Measurements from ENCODE around the gene NUDT4.
"Not testable (repeated sequence)": the region's sequence is repeated elsewhere in the genome, so short reads cannot be mapped to it uniquely, and the experiment has no call there.

The NUDT4 gene

GRCh38 chr12:93427779-93428564 is 50.2 kb downstream of the NUDT4 start:
- DNase-seq, result no peak

GRCh38 chr12:93429448-93429847 is 51.7 kb downstream of the NUDT4 start:
- DNase-seq, result no peak

- DNase-seq, result no peak
These were observed 52.1 kb downstream of the NUDT4 start for GRCh38 chr12:93429852-93430251.

- no peak for DNase-seq
These were observed 52.6 kb downstream of the NUDT4 start for GRCh38 chr12:93430280-93430679.

- not testable (repeated sequence) for DNase-seq
These were observed 54.3 kb downstream of the NUDT4 start for GRCh38 chr12:93432031-93432430.

GRCh38 chr12:93434256-93434865 is 56.6 kb downstream of the NUDT4 start:
- no peak for DNase-seq

GRCh38 chr12:93438266-93439050 is 60.7 kb downstream of the NUDT4 start:
- DNase-seq, result no peak

- no peak for DNase-seq
These were observed 62.5 kb downstream of the NUDT4 start for GRCh38 chr12:93440043-93440835.

GRCh38 chr12:93441081-93441616 is 63.4 kb downstream of the NUDT4 start:
- DNase-seq, result peak in 9 of 58 donors; percentile 19 to 60 (median 40)

GRCh38 chr12:93441617-93442410 is 64.1 kb downstream of the NUDT4 start, which contains the start of gene UBE2N:
Gene UBE2N, minus strand, starts transcription at chr12:93441947. Its CDS starts 63 bp downstream, at chr12:93441884.
- peak; percentile 87 to 99 (median 96) for DNase-seq

- DNase-seq, result peak in 1 of 58 donors; percentile 18
These were observed 65.0 kb downstream of the NUDT4 start for GRCh38 chr12:93442411-93443340.

- no peak for DNase-seq
These were observed 65.9 kb downstream of the NUDT4 start for GRCh38 chr12:93443576-93443975.

- peak in 1 of 58 donors; percentile 1 for DNase-seq
These were observed 70.0 kb downstream of the NUDT4 start for GRCh38 chr12:93447555-93448290.

GRCh38 chr12:93448796-93449195 is 71.1 kb downstream of the NUDT4 start:
- DNase-seq, result peak in 1 of 58 donors; percentile 6

GRCh38 chr12:93449277-93449676 is 71.6 kb downstream of the NUDT4 start:
- DNase-seq, result no peak

- DNase-seq, result no peak
These were observed 73.9 kb downstream of the NUDT4 start for GRCh38 chr12:93451423-93452158.

GRCh38 chr12:93453633-93454032 is 75.9 kb downstream of the NUDT4 start:
- DNase-seq, result no peak

All from anterior cingulate cortex (tissue), 58 donors.